Tongue (tissue), 2 donors: Measurements from ENCODE around the gene DRD4. TPM values are rescaled to one million over a fixed set of nuclear protein-coding genes. Genes with fewer than 3 reads are reported as not detected.
"Not testable (repeated sequence)": the region's sequence is repeated elsewhere in the genome, so short reads cannot be mapped to it uniquely, and the experiment has no call there.

ENCODE experiments used
- DNase-seq: peaks from one replicate; pipeline ENCODE4 v3.0.0-alpha.2; 2015
- total RNA-seq: library from RNA; depleted of rRNA; stranded (reverse); fragments of >200 nt; gene quantifications from one replicate; pipeline ENCODE4 v1.2.3, GENCODE V29; 2014

The DRD4 gene
- total RNA-seq, 1 donor from 2014 or later, result not detected

DNA sequence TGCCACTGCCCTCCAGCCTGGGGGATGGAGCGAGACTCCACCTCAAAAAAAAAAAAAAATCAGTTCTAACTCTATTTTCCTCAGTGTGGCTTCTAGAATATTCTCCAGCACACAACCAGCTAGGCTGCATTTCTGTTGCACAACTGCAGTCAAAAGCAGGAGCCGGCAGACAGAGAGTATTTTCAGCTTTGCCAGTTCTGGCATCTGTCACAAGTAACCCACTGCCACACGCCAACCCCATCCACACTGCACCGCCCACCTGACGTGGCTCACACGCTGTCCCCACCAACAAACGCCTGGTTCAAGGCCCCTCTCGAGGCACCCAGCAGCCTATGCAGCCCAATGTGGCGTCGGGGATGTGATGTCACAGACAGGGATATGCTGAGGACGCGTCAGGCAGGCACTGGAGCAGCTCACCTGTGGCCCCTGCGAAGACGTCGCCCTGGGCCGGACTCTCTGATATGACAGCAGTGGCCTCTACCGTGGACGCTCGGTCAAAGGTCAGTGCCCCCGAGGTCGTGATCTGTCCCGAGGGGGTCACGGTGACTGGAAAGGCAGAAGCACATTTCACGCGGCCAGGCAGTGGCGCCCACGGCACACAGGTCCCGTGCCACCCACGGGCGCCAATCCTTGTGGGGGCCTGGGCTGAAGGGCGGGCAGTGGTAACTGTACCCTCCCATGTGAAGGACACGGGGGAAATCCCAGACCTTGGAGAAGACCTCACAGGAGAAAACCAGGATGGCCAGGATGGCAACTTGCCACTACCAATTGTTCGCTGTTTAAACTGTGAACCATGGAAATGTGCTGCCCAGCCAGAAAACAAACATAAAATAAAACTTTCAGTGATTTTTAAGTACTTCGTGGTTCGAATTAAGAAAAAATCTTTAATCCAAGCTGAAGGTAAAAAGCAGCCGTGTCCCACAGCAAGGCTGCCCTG, 42.5 kb downstream of the DRD4 start:
- no peak for DNase-seq

DNA sequence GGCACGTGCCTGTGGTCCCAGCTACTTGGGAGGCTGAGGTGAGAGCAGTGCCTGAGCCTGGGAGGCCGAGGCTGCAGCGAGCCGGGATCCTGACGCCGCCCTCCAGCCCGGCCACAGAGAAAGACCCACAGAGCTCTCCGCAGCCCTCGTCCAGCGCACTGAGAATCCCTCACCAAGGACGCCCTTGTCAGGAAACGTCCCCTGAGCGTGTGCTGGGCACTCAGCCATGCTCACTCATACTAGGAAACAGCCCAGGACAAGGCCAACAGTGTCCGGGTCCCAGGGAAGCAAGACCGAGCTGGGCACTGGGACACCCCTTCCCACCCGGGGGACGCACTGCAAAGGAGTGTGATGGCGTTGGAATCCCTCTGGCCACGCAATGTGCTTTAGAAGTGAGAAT, 43.4 kb downstream of the DRD4 start:
- DNase-seq, result no peak

DNA sequence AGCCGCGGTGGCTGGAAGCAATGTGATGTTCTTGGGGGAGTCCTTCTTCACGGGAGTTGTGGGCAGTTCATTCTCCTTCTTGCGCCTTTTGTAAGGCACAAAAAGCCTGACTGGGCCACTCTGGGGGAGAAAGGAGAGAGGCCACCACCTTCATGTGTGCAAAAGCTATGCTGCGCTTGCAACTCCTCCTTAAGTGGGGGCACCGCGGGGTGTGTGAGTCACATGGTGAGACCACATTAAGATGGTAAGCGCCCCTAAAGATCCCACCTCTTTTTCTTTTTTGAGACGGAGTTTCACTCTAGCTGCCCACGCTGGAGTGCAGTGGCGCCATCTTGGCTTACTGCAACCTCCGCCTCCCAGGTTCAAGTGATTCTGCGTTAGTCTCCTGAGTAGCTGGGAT, 43.9 kb downstream of the DRD4 start:
- DNase-seq, result no peak

DNA sequence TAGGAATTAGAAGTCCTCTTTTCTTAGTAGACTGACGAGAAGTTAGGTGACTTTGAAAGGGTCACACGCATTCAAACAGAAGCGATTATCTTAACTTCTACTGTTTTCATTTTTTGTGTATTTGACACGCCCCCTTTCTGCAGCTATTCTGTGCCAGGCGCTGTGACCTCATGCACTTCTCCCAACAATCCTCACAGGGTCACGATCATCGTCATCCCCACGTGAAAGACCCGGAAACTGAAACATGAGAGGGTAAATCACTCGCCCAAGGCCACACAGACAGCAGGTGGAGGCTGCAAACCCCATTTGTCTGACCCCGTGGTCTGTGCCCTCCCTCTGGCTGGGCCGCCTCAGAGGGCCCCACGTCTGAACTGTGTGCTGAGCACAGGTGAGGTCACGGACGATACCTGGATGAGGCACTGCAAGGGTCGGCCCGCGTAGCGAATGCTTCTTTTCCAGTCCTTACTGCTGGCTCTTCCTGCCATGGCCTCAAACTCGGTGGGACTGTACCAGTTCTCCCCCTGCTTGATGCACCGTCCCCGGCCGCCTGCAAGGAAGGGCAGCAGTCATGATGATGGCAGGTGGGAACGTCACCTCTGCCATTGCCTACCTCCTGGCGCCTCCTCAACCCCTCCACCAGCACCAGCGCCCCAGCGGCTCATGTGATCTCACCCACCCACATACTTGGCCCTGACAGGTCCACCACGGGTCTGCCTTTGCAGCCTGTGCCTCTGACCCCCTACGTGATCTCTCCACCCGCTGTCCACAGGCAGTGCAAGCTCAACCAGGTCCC, 49.6 kb downstream of the DRD4 start:
- DNase-seq, result no peak

DNA sequence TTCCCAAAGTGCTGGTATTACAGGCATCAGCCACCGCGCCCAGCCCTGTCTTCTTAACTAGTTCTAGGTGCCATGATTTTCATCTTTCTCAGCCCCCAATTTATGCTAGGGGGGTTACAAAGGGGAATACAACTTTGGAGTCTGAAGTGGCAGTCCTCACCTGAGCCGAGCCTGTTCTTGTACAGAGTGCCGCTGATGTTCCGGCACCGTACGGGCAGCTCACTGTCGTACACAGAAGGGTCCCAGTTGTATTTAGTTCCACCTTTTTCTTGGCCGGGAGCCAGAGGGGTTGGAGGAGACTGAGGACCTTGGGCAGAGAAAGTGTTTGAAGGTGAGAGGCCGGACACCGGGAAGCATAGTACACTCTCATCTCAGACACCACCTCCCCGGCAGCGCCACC, 50.7 kb downstream of the DRD4 start:
- no peak for DNase-seq

DNA sequence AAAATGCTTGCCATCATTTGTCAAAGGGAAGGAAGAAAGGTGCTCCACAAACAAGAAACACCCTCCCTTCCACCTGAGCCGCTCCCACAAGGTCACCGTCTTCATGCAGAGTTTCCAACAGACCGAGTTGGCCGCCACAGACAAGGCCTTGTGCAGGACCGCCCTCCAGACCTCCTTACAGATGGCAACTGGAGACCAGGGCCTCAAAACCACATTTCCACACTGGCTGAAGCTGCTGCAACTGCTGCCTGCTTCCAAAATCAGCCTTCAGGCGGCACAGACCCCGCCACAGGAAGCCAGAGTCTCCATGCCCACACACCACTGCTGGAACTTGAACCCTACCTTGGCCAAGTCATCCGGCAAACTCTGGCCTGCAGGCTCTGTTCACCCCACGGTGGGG, 51.6 kb downstream of the DRD4 start:
- no peak for DNase-seq

DNA sequence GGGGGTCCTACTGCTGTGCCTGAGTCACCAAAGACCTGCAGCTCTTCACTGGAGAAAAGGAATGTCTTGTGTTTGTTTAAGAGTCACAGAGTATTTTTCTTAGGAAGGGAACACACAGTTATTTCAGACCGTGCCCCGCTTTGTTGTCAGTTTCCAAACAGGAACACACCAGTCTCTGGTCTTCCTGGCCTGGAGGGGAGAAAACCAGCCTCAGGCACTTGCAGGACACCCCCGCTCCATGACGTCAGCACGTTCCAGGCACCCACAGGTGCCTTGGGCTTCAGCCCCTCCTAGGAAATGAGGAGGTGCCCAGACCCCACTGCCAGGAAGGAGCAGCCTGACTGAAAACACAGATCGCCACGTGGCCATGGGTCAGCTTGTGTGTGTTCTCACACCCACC, 52.6 kb downstream of the DRD4 start:
- no peak for DNase-seq

DNA sequence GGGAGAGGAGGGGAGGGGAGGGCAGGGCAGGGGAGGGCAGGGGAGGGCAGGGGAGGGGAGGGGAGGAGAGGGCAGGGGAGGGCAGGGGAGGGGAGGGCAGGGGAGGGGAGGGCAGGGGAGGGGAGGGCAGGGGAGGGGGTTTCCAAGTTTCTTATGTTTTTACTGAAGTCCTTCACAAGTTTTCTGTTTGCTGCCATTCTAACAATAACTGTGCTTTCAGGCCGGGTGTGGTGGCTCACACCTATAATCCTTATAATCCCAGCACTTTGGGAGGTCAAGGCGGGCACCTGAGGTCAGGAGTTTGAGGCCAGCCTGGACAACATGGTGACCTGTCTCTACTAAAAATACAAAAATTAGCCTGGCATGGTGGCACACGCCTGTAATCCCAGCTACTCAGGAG, 53.2 kb downstream of the DRD4 start:
- not testable (repeated sequence) for DNase-seq

Other genes with a start within 250 kb of the DRD4 start
- gene PKP3, start 243.1 kb upstream of the DRD4 start, total RNA-seq, result 39.2 TPM
- 10.7 TPM for gene SIGIRR, start 222.3 kb upstream of the DRD4 start, total RNA-seq
- 2.1 TPM for gene ANO9, start 195.3 kb upstream of the DRD4 start, total RNA-seq
- gene PTDSS2, start 187.0 kb upstream of the DRD4 start, total RNA-seq, result 20.1 TPM
- 155 TPM for gene RNH1, start 130.0 kb upstream of the DRD4 start, total RNA-seq
- 50.7 TPM for gene HRAS, start 101.7 kb upstream of the DRD4 start, total RNA-seq
- 2.1 TPM for gene LRRC56, start 99.7 kb upstream of the DRD4 start, total RNA-seq
- 0.82 TPM for gene LMNTD2, start 76.5 kb upstream of the DRD4 start, total RNA-seq
- 7.3 TPM for gene RASSF7, start 76.3 kb upstream of the DRD4 start, total RNA-seq
- 26.5 TPM for gene PHRF1, start 60.8 kb upstream of the DRD4 start, total RNA-seq
- 12.5 TPM for gene IRF7, start 21.3 kb upstream of the DRD4 start, total RNA-seq
- not detected for gene CDHR5, start 12.3 kb upstream of the DRD4 start, total RNA-seq
- gene SCT, start 10.1 kb upstream of the DRD4 start, total RNA-seq, result 21.6 TPM
- 18.8 TPM for gene DEAF1, start 58.0 kb downstream of the DRD4 start, total RNA-seq
- gene TMEM80, start 58.5 kb downstream of the DRD4 start, total RNA-seq, result 10.1 TPM
- gene EPS8L2, start 69.0 kb downstream of the DRD4 start, total RNA-seq, result 88.3 TPM
- 79.3 TPM for gene TALDO1, start 110.2 kb downstream of the DRD4 start, total RNA-seq
- 17.4 TPM for gene GATD1, start 140.2 kb downstream of the DRD4 start, total RNA-seq
- not detected for gene CEND1, start 152.8 kb downstream of the DRD4 start, total RNA-seq
- 7.5 TPM for gene SLC25A22, start 161.0 kb downstream of the DRD4 start, total RNA-seq
- 13.4 TPM for gene PIDD1, start 168.0 kb downstream of the DRD4 start, total RNA-seq
- gene RPLP2, start 172.7 kb downstream of the DRD4 start, total RNA-seq, result 259 TPM
- 29.8 TPM for gene PNPLA2, start 181.6 kb downstream of the DRD4 start, total RNA-seq
- 22.6 TPM for gene CRACR2B, start 190.7 kb downstream of the DRD4 start, total RNA-seq
- 181 TPM for gene CD151, start 195.7 kb downstream of the DRD4 start, total RNA-seq
- gene POLR2L, start 205.3 kb downstream of the DRD4 start, total RNA-seq, result 11.9 TPM
- 44.6 TPM for gene TSPAN4, start 205.6 kb downstream of the DRD4 start, total RNA-seq